ENCODE results near the gene CLEC4D.
"Not testable (repeated sequence)": the region's sequence is repeated elsewhere in the genome, so short reads cannot be mapped to it uniquely, and the experiment has no call there.

The CLEC4D gene

GRCh38 chr12:8513256-8513655, at the start of gene CLEC4D:
TSS of gene CLEC4D (plus strand) at chr12:8513503. CDS start at chr12:8513733, 230 bp downstream.
- no peak within 1 kb of the TSS for H3K4me3 ChIP-seq (ENCODE audit: low read depth, low read length)

GRCh38 chr12:8465301-8465996, 47.9 kb upstream of the CLEC4D start:
- H3K4me3 ChIP-seq (ENCODE audit: low read depth, low read length) = no peak overlapping the region

DNA sequence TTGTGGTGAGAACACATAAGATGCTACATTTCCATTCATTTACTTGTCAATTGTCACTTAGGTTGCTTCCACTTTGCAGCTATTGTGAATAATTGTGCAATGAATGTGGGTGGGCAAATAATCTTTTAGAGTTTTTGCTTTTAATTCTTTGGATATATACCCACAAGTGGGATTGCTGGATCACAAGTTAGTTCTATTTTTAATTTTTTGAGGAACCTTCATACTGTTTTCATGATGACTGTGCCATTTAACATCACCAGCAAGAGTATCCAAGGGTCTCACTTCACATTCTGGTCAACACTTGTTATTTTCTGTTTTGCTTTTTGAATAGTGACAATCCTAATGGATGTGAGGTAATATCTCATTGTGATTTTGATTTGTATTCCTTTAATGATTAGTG, 47.1 kb upstream of the CLEC4D start:
- H3K4me3 ChIP-seq (ENCODE audit: low read depth, low read length) = no peak overlapping the region

DNA sequence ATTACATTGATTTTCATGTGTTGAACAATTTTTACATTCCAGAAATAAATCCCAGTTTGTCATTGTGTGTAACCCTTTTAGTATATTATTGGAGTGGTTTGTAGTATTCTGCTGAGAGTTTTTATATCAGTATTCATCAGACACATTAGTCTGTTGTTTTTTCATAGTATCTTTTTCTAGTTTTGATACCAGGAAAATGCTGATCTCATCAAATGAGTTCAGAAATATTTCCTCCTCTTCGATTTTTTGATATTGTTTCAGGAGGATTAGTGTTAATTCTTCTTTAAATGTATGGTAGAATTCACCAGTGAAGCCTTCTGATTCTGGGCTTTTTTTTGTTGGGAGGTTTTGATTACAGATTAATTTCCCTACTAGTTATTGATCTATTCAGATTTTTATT, 42.2 kb upstream of the CLEC4D start:
- no peak overlapping the region for H3K4me3 ChIP-seq (ENCODE audit: low read depth, low read length)

DNA sequence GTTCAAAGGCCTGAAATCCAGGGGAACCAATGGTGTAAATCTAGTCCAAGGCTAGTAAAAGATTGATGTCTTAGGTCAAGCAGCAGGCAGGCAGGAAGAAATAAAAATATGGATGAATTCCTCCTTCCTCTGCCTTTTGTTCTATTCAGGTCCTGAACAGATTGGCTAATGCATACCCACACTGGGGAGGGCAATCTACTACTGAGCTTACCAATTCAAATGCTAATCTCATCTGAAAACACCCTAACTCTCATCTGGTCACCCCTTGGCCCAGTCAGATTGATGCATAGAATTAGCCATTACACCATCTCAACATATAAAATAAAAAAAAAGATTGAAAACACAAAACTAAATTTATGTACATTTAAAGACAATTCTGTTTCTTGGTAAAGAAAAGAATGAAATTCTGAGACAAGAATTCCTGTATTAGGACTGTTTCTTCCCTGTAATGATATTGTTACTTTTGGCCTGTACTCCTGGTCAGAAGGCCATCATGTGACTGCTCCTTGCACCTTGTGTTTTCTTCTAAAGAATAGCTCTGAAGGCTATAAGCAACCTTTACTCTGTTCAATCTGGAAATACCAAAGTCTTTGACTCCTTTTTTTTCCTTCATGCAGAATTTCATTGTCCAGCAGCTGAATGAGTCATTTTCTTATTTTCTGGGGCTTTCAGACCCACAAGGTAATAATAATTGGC, 37.6 kb upstream of the CLEC4D start:
- H3K4me3 ChIP-seq (ENCODE audit: low read depth, low read length) = no peak overlapping the region

DNA sequence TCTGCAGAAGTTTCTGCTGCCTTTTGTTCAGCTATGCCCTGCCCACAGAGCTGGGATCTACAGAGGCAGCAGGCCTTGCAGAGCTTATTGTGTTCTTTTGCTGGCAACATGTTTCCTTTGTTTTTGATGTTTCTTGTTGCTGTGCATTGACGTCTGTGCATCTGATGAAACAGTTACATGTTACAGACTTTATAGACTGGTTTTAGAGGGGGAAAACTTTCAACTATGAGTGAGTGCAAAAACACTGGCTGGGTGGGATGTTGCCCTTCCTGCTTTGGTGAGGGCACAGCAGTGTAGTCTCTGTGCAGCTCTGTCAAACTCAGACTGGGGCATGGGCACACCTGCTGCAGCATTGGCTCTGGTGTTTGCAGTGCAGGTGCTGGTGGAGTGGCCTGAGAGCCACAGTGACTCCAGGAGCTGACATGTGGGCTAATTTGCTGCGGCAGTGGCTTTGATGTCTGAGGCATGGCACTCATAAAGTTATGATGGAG, 30.7 kb upstream of the CLEC4D start:
- no peak overlapping the region for H3K4me3 ChIP-seq (ENCODE audit: low read depth, low read length)

GRCh38 chr12:8483079-8483478, 30.2 kb upstream of the CLEC4D start:
- H3K4me3 ChIP-seq (ENCODE audit: low read depth, low read length) = no peak overlapping the region

- H3K4me3 ChIP-seq (ENCODE audit: low read depth, low read length) = no peak overlapping the region
Observed at GRCh38 chr12:8491646-8492530, 21.4 kb upstream of the CLEC4D start.

DNA sequence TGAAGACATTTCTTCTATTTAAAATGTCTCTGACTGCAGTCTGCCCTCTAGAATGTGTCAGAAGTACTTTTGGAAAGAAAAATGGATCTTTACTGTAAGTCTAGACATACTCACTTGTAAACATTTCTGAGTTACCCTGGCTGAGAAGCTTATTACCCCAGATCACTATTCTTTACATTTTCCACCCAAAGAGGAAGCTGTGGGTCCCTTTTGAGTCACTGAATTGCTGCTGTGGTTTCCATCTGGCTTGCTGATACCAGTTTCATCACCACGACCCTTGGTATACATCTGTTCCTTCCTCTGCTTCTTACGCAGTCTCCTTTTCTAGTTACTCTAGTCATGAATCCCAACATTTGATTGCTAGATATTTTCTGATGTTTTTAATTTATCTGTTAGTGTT, 20.2 kb upstream of the CLEC4D start:
- H3K4me3 ChIP-seq (ENCODE audit: low read depth, low read length) = no peak overlapping the region

DNA sequence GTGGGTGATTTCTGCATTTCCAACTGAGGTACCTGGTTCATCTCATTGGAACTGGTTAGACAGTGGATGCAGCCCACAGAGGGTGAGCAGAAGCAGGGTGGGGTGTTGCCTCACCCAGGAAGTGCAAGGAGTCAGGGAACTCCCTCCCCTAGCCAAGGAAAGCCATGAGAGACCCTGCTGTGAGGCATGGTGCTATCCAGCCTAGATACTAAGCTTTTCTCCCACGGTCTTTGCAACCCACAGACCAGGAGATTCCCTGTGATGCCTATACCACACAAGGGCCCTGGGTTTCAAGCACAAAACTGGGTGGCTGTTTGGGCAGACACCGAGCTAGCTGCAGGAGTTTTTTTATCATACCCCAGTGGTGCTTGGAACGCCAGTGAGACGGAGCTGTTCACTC, 17.6 kb upstream of the CLEC4D start:
- not testable (repeated sequence) for H3K4me3 ChIP-seq (ENCODE audit: low read depth, low read length)

- H3K4me3 ChIP-seq (ENCODE audit: low read depth, low read length) = not testable (repeated sequence)
Observed at GRCh38 chr12:8496074-8496473, 17.2 kb upstream of the CLEC4D start.

GRCh38 chr12:8499616-8500015, 13.7 kb upstream of the CLEC4D start:
- H3K4me3 ChIP-seq (ENCODE audit: low read depth, low read length) = no peak overlapping the region

DNA sequence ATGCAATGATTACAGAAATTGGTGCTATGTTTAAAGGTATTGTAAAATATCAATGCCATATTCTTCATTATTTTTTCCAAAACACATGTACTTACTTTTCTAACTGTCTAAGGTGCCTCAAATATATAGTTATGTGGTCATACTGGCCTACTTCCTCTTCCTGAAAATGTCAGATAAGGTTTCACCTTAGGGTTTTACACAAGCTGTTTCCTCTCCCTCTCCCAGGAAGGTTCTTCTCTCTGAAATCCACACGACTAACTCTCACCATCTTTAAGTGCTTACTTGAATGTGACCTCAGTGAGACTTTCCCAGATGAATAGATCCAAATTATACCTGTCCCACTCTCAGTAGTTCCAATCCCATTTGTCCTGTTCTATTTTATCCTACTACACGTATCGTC, 11.6 kb upstream of the CLEC4D start:
- H3K4me3 ChIP-seq (ENCODE audit: low read depth, low read length) = no peak overlapping the region

DNA sequence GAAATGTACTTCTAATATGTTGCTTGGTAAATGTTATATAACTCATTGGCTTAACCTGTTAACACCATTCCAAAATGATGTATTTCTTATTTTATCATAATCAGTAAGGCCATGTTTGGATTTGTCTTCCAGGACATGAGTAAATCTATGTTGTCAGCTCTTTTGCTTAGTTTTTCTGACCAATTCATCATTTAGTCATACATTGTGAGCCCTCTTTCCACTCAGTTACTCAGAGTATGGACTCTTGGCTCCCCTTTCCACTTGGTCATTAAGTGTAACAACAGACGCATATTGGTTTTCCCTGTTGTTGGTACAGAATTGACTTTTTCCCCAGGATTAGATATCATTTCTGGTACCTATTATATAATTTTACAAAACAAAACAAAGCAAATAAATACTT, 9.0 kb upstream of the CLEC4D start:
- no peak overlapping the region for H3K4me3 ChIP-seq (ENCODE audit: low read depth, low read length)

DNA sequence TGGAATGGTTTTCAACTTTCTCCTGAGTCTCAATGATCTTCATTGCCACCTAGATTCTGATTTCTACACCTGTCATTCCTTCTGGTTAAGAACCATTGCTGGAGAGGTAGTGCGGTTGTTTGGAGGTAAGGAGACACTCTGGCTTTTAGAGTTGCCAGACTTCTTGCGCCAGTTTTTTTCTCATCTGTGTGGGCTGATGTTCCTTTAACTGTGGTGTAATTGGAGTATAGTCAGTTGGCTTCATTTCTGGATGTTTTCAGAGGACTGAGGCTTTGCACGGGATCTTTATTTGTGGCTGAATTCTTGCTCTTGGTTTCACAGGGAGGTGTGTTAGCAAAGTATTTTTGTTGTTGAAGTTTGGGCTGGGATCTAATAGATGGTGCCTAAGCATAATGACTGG, 5.7 kb upstream of the CLEC4D start:
- no peak overlapping the region for H3K4me3 ChIP-seq (ENCODE audit: low read depth, low read length)

DNA sequence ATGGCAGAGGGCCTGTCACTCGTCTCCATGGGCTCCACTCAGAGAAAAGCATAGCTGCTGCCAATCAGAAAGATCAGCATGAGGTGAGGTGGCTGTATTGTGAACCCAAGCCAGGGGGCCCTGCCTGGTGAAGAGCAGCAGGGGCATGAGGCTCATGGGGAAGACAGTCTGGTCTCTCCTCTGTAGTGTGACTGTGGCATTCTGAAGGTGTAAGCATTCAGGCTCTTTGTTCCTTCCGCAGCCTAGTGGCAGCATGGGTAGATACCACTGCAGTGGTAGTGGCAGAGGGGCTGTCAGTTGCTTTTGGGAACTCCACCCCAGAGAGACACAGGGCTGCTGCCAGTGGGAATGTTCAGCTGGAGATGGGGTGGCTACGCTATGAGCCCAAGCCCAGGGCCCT, 5.1 kb upstream of the CLEC4D start:
- H3K4me3 ChIP-seq (ENCODE audit: low read depth, low read length) = no peak overlapping the region

GRCh38 chr12:8508910-8509841, 4.1 kb upstream of the CLEC4D start:
- no peak overlapping the region for H3K4me3 ChIP-seq (ENCODE audit: low read depth, low read length)

DNA sequence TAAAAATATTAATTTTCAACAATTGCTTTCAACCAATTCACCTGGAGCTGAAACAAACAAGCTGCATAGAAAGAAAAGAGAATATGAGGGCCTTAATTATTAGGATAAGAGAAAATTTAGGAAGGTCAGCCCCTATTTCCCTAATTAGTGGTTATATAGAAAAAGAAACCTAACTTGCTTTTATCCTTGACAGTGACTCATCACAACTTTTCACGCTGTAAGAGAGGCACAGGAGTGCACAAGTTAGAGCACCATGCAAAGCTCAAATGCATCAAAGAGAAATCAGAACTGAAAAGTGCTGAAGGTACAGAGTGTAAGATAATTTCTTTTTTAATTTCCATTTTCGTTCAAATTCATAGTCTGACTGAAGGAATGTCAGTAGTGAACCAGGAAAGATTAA, 4.7 kb downstream of the CLEC4D start:
- H3K4me3 ChIP-seq (ENCODE audit: low read depth, low read length) = no peak overlapping the region

- H3K4me3 ChIP-seq (ENCODE audit: low read depth, low read length) = no peak overlapping the region
Observed at GRCh38 chr12:8519171-8519570, 5.9 kb downstream of the CLEC4D start.
